Neural progenitor cell (in vitro differentiated cells): ENCODE data around the gene PLXNB2.

Source experiments
- CTCF ChIP-seq: fragments of 200-600 bp; sonication (generic); IDR thresholded peaks from 2 replicates; pipeline ENCODE4 v1.5.1; 2017; ENCODE audit warnings: antibody characterized with exemption, mild to moderate bottlenecking
- EZH2 ChIP-seq: fragments of 200-600 bp; sonication (generic); IDR thresholded peaks from 2 replicates; pipeline ENCODE4 v1.6.1; 2017; ENCODE audit warnings: antibody characterized with exemption, mild to moderate bottlenecking, moderate library complexity
- EZH2phosphoT487 ChIP-seq: fragments of 200-600 bp; sonication (generic); IDR thresholded peaks from 2 replicates; pipeline ENCODE4 v1.6.1; 2017; ENCODE audit warnings: antibody characterized with exemption

GRCh38 chr22:50337262-50338041 is 30.0 kb upstream of the PLXNB2 start:
- TF ChIP-seq CTCF, result no peak
- no peak for TF ChIP-seq EZH2
- no peak for TF ChIP-seq EZH2phosphoT487
